Measurements from ENCODE around the gene SYNDIG1.

- TF ChIP-seq POLR2A (IDR thresholded peaks at IDR 0.05) (no peak), CTCF (IDR thresholded peaks at IDR 0.05) (no peak)
Observed at GRCh38 chr20:24629668-24630067, 160.2 kb downstream of the SYNDIG1 start.

Data from lower leg skin (tissue), 3 donors.